ENCODE data around the gene UBE2L6.
"Not testable (repeated sequence)": the region's sequence is repeated elsewhere in the genome, so short reads cannot be mapped to it uniquely, and the experiment has no call there.

DNA sequence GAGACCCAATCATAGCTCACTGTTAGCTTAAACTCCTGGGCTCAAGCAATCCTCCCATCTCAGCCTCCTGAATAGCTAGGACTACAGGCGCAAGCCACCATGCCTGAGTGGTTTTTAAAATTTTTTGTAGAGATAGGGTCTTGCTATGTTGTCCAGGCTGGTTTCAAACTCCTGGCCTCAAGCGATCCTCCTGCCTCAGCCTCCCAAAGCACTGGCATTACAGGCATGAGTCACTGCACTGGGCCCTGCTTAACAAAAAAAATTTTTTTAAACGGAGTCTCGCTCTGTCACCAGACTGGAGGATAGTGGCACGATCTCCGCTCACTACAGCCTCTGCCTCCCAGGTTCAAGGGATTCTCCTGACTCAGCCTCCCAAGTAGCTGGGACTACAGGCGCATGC is 33.0 kb downstream of the UBE2L6 start:
- TF ChIP-seq, protein P1, sequence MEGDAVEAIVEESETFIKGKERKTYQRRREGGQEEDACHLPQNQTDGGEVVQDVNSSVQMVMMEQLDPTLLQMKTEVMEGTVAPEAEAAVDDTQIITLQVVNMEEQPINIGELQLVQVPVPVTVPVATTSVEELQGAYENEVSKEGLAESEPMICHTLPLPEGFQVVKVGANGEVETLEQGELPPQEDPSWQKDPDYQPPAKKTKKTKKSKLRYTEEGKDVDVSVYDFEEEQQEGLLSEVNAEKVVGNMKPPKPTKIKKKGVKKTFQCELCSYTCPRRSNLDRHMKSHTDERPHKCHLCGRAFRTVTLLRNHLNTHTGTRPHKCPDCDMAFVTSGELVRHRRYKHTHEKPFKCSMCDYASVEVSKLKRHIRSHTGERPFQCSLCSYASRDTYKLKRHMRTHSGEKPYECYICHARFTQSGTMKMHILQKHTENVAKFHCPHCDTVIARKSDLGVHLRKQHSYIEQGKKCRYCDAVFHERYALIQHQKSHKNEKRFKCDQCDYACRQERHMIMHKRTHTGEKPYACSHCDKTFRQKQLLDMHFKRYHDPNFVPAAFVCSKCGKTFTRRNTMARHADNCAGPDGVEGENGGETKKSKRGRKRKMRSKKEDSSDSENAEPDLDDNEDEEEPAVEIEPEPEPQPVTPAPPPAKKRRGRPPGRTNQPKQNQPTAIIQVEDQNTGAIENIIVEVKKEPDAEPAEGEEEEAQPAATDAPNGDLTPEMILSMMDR (conservative IDR thresholded peaks at IDR 0.05), result not testable (repeated sequence)
- not testable (repeated sequence) for TF ChIP-seq ZFX (IDR thresholded peaks at IDR 0.05)
